ENCODE measurements around the gene FOXP3.

DNA sequence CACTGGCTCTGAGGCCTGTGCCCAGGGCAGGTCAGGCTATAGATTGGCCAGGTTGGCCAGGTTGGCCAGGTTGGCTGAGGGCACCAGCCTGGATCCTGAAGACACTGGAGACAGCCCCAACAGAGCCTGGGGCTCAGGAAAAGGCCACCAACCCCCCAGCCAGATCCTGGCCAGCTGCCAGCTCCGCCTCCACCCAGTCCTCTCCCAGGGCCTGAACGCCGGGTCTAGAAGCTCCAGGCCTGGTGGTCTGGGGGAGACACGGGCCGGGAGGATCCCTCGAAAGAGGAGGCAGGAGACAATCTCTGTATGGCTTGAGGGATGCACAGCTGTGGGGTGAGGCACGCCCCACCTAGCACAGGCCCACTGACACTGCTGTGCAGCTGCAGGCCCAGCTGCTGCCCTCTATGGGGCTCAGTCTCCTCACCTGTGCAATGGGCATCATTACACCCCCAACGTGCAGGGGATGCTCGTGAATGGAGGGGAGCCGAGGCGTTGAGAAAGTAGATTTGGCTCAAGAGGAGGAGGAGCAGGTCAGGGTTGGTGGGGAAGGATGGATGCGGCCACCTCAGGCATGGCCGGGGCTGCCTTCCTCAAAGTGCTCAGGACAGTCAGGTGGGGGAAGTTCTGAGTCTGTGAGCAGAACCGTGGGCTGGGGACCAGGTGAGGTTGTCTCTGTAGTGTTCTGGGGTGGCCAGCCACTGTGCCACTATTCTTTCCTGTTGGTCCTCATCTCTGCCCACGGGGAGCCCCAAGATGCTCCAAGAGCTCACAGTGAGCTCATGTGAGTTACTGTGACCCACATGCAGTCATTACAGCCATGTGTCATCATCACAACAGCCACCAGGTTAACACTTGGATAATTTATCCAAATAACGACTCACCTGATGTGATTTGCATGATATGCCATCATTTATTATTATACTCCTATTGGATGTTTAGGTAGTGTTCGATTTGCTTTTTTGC is 28.2 kb upstream of the FOXP3 start:
- TF ChIP-seq CTCF (conservative IDR thresholded peaks at IDR 0.05; ENCODE audit: low read depth, low read length) (no peak), EZH2 (IDR thresholded peaks at IDR 0.05; ENCODE audit: borderline replicate concordance, low read depth, low read length, poor library complexity, severe bottlenecking) (no peak)

All from A673 (cell line).